Ascending aorta (tissue), 2 donors: ENCODE data around the gene ZNF784. TPM values are rescaled to one million over a fixed set of nuclear protein-coding genes. Genes with fewer than 3 reads are reported as not detected.

Source experiments
- DNase-seq, 2 donors: peaks; one replicate each; pipeline ENCODE4 v3.0.0-alpha.2; 2019; ENCODE audit warnings: low spot score in 2 of 2
- H3K27ac ChIP-seq, 2 donors: fragments of 200-600 bp; sonication (generic); one replicate each; pipeline ENCODE4 v1.5.1; 2016 to 2017; ENCODE audit warnings: mild to moderate bottlenecking in 1 of 2
- H3K27me3 ChIP-seq: fragments of 200-600 bp; sonication (generic); one replicate; pipeline ENCODE4 v1.5.1; 2017
- H3K36me3 ChIP-seq, 2 donors: fragments of 200-600 bp; sonication (generic); one replicate each; pipeline ENCODE4 v1.5.1; 2016
- H3K4me1 ChIP-seq, 2 donors: fragments of 200-600 bp; sonication (generic); one replicate each; pipeline ENCODE4 v1.5.1; 2016 to 2017; ENCODE audit warnings: mild to moderate bottlenecking in 1 of 2
- H3K4me3 ChIP-seq, 2 donors: fragments of 200-600 bp; sonication (generic); one replicate each; pipeline ENCODE4 v1.5.1; 2016 to 2017; ENCODE audit warnings: mild to moderate bottlenecking in 1 of 2
- H3K9me3 ChIP-seq, 2 donors: fragments of 200-600 bp; sonication (generic); one replicate each; pipeline ENCODE4 v1.5.1; 2016
- intact Hi-C: fragments of 100-400 bp; cut with DNase I; formaldehyde crosslinking; loops from one replicate; pipeline ENCODE4 v1.15.1; 2023
- total RNA-seq: library from RNA; depleted of rRNA; stranded (reverse); fragments of >200 nt; gene quantifications from one replicate; pipeline ENCODE4 v1.1.0, GENCODE V29; 2016
- TF ChIP-seq, protein P1 (sequence below), 3 experiments: fragments of 200-600 bp in 2 of 3; fragments of 450-650 bp in 1 of 3; sonication (generic) in 2 of 3; IDR thresholded peaks; one replicate each; pipeline ENCODE4 v1.5.1; 2016 to 2019; ENCODE audit warnings: antibody characterized with exemption in 3 of 3, mild to moderate bottlenecking in 1 of 3, moderate library complexity in 1 of 3

Gene ZNF784
- total RNA-seq, 1 donor from 2014 or later = 14.7 TPM

DNA sequence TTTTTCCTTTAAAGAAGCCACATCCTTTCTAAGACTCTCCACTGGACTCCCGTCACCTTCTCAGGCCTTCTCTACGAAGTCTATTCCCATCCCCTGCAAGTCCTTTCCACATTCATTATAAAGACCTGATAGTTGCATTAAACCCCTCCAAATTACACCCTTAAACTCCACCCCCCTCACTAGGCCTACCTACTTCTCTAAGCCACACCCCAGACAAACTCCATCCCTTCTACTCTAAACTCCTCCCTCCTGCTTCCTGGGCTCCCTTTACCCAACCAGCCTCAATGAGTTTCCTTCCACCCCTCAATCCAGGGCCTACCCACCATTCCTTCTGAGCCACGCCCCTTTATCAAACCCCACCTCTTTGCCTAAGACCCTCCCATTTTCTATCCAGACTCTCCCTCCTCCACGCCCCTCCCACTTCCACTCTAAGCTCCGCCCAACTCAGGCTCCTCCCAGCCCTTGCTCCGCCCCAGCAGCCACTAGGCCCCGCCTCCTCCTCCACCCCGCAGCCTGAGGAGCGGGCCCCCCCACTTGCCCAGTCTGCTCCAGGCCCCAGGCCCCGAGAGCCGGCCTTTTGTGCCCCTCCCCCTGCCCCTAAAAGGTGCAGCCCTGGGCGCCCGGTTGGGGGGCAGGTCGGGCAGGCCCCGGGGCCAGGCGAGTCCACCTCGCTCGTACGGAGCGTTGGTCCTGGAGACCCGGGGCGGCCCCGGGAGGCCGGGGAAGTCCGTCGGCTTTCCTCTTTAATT is 25.5 kb downstream of the ZNF784 start:
- intact Hi-C loops = loop anchor here (1.0 to 2.0 kb wide), 9 partner anchors 18 to 482 kb away; partner anchors contain the start of genes ISOC2, KMT5C, PPP1R12C and ZNF579
- peak overlapping the region; percentile 82 to 89 for H3K4me3 ChIP-seq
- TF ChIP-seq, protein P1, sequence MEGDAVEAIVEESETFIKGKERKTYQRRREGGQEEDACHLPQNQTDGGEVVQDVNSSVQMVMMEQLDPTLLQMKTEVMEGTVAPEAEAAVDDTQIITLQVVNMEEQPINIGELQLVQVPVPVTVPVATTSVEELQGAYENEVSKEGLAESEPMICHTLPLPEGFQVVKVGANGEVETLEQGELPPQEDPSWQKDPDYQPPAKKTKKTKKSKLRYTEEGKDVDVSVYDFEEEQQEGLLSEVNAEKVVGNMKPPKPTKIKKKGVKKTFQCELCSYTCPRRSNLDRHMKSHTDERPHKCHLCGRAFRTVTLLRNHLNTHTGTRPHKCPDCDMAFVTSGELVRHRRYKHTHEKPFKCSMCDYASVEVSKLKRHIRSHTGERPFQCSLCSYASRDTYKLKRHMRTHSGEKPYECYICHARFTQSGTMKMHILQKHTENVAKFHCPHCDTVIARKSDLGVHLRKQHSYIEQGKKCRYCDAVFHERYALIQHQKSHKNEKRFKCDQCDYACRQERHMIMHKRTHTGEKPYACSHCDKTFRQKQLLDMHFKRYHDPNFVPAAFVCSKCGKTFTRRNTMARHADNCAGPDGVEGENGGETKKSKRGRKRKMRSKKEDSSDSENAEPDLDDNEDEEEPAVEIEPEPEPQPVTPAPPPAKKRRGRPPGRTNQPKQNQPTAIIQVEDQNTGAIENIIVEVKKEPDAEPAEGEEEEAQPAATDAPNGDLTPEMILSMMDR (IDR thresholded peaks at IDR 0.05) = no peak
- DNase-seq = peak; percentile 77 to 97
- peak overlapping the region; percentile 99 to 100 for H3K27ac ChIP-seq
- no peaks in the 10 kb centered on the region for H3K9me3 ChIP-seq
- H3K27me3 ChIP-seq = no peaks in the 10 kb centered on the region
- H3K36me3 ChIP-seq = peaks cover 8 to 25% of the 10 kb centered on the region in 2 donors
- no peaks in the 10 kb centered on the region for H3K4me1 ChIP-seq

DNA sequence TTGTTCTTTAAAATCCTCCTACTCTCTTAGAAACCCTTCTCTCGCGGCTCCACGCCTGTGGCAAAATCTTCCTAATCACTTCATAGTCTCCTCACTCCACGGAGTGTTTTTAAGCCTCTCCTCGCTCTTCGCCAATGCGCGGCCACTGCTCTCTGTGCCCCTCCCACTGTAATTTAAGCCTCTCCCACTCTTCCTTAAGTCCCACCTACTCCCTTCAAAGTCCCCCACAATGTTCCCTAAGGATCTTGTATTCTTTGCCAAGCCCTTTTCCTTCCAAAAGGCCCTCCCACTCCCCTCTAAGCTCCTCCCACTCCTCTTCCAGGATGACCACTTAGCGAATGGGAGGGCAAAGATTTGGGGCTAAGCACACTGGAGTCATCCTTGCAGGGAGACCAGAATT is 26.3 kb downstream of the ZNF784 start:
- Histone ChIP-seq H3K9me3 (no peaks in the 10 kb centered on the region), H3K27me3 (no peaks in the 10 kb centered on the region), H3K4me3 (no peak overlapping the region), H3K27ac (peak overlapping the region in 1 of 2 donors; percentile 100), H3K4me1 (no peaks in the 10 kb centered on the region), H3K36me3 (peaks cover 8 to 25% of the 10 kb centered on the region in 2 donors)
- intact Hi-C loops = loop anchor here (2.0 kb wide), 4 partner anchors 17 to 481 kb away; partner anchors contain the start of genes PPP1R12C and ZNF579
- TF ChIP-seq, protein P1 (IDR thresholded peaks at IDR 0.05) = no peak
- no peak for DNase-seq

DNA sequence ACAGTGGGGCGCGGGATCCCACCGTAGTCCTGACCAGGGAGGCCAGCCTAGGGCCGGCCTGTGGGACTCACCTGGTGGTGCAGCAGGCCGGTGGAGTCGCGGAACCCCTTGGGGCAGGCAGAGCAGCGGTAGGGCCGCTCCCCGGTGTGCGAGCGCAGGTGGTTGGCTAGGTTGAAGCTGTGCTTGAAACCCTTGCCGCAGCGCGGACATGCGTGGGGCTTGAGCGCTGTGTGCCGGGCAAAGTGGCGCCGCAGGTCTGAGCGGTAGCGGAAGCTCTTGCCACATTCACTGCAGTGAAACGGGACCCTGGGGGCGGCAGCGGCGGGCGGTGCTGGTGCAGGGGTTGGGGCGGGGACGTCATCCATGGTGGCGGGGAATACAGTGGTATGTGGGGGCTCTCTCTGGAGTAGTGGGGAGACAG is 26.9 kb downstream of the ZNF784 start:
- no peak for DNase-seq
- intact Hi-C loops = no loop called here
- H3K27me3 ChIP-seq = no peaks in the 10 kb centered on the region
- H3K36me3 ChIP-seq = peaks cover 8 to 26% of the 10 kb centered on the region in 2 donors
- no peak overlapping the region for H3K4me3 ChIP-seq
- H3K9me3 ChIP-seq = no peaks in the 10 kb centered on the region
- TF ChIP-seq, protein P1 (IDR thresholded peaks at IDR 0.05) = no peak
- H3K27ac ChIP-seq = no peak overlapping the region
- H3K4me1 ChIP-seq = no peaks in the 10 kb centered on the region

DNA sequence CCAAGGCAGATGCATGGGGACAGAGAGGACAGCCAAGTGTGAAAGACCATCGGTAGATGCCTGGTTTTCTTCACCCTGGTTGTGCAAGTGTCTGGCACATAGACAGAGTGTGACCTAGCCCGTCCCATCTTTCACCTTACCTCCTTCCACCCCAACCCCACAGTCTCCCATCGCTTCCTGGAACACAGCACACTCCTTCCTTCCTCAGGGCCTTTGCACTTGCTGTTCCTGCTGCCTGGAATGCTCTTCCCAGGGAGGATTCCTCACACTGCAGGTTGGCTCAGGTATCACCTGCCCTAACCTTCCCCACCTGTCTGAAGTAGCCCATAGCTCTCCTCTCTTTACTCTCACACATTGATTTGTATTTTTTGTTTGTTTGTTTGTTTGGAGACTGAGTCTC is 28.1 kb downstream of the ZNF784 start:
- Histone ChIP-seq H3K4me3 (no peak overlapping the region), H3K27ac (no peak overlapping the region), H3K27me3 (no peaks in the 10 kb centered on the region), H3K9me3 (no peaks in the 10 kb centered on the region), H3K4me1 (no peaks in the 10 kb centered on the region), H3K36me3 (peaks cover 12 to 30% of the 10 kb centered on the region in 2 donors)
- no peak for DNase-seq
- intact Hi-C loops = no loop called here
- TF ChIP-seq, protein P1 (IDR thresholded peaks at IDR 0.05) = no peak

DNA sequence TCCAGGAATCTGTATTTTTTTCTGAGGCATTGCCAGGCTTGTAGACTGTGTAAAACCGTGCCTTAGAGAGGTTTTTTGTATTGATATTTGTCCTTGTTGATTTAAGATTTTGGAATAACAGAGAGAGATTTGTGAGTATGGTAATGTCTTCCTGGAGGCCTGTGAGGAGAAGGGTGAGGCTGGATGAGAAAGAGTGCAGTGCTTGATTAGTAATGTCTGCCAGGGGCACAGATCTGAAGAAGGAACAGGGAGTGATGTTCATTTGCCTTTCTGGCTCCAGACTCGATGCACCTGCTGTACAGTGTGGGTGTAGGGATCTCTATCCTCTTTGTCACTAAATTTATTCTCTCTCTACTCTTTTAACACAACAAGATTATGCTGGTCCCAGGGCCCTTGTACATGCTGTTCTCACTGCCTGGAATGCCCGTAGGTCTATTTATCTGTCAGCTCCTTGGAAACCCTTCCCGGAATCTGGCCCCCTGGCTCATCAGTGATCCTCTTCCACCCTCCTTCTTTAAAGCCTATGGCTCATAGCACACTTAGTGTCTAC is 29.3 kb downstream of the ZNF784 start:
- H3K36me3 ChIP-seq = peaks cover 12 to 30% of the 10 kb centered on the region in 2 donors
- no peaks in the 10 kb centered on the region for H3K27me3 ChIP-seq
- H3K27ac ChIP-seq = no peak overlapping the region
- no peaks in the 10 kb centered on the region for H3K4me1 ChIP-seq
- intact Hi-C loops = no loop called here
- TF ChIP-seq, protein P1 (IDR thresholded peaks at IDR 0.05) = no peak
- no peak overlapping the region for H3K4me3 ChIP-seq
- no peaks in the 10 kb centered on the region for H3K9me3 ChIP-seq
- no peak for DNase-seq
